ENCODE results near the gene SCGB1A1.

Gene SCGB1A1

GRCh38 chr11:62394825-62395538 lies 23.9 kb upstream of the SCGB1A1 start:
- peak in 1 of 2 experiments; percentile 72 for DNase-seq (ENCODE audit: low read depth in 1 of 2, low spot score in 1 of 2)
- Histone ChIP-seq H3K27me3 (ENCODE audit: insufficient read depth, poor library complexity, severe bottlenecking) (no peaks in the 10 kb centered on the region), H3K27ac (replicated peaks) (no peak overlapping the region), H3K4me3 (replicated peaks; ENCODE audit: insufficient read depth, low read length) (no peak overlapping the region)
- TF ChIP-seq CTCF (IDR thresholded peaks at IDR 0.05; ENCODE audit: insufficient read depth, low read length) (peak; percentile 43), POLR2AphosphoS5 (IDR thresholded peaks at IDR 0.05; ENCODE audit: low read depth) (no peak), SPI1 (IDR thresholded peaks at IDR 0.05; ENCODE audit: borderline replicate concordance, low read depth) (peak; percentile 74; the same call in 1 of the 2 replicates), REST (IDR thresholded peaks at IDR 0.05; ENCODE audit: insufficient replicate concordance, low read depth) (no peak), GABPA (IDR thresholded peaks at IDR 0.05; ENCODE audit: low read depth) (no peak)

GRCh38 chr11:62395885-62396551 lies 22.8 kb upstream of the SCGB1A1 start:
- Histone ChIP-seq H3K27me3 (ENCODE audit: insufficient read depth, poor library complexity, severe bottlenecking) (no peaks in the 10 kb centered on the region), H3K27ac (replicated peaks) (no peak overlapping the region), H3K4me3 (replicated peaks; ENCODE audit: insufficient read depth, low read length) (no peak overlapping the region)
- DNase-seq (ENCODE audit: low read depth in 1 of 2, low spot score in 1 of 2): no peak
- TF ChIP-seq POLR2AphosphoS5 (IDR thresholded peaks at IDR 0.05; ENCODE audit: low read depth) (no peak), SPI1 (IDR thresholded peaks at IDR 0.05; ENCODE audit: borderline replicate concordance, low read depth) (no peak), GABPA (IDR thresholded peaks at IDR 0.05; ENCODE audit: low read depth) (no peak), CTCF (IDR thresholded peaks at IDR 0.05; ENCODE audit: insufficient read depth, low read length) (no peak), REST (IDR thresholded peaks at IDR 0.05; ENCODE audit: insufficient replicate concordance, low read depth) (no peak)

- H3K27ac ChIP-seq (replicated peaks): peak overlapping the region; percentile 67
- no peak overlapping the region for H3K4me3 ChIP-seq (replicated peaks; ENCODE audit: insufficient read depth, low read length)
- no peaks in the 10 kb centered on the region for H3K27me3 ChIP-seq (ENCODE audit: insufficient read depth, poor library complexity, severe bottlenecking)
- peak; percentile 74 to 89 for DNase-seq (ENCODE audit: low read depth in 1 of 2, low spot score in 1 of 2)
- no peak for TF ChIP-seq CTCF (IDR thresholded peaks at IDR 0.05; ENCODE audit: insufficient read depth, low read length)
- peak; percentile 85 for TF ChIP-seq POLR2AphosphoS5 (IDR thresholded peaks at IDR 0.05; ENCODE audit: low read depth)
- peak; percentile 41; the same call in 1 of the 2 replicates for TF ChIP-seq SPI1 (IDR thresholded peaks at IDR 0.05; ENCODE audit: borderline replicate concordance, low read depth)
Measured at GRCh38 chr11:62398011-62398994, 20.5 kb upstream of the SCGB1A1 start.
